Caki2 (cell line): ENCODE measurements around the gene ACKR4. TPM values are rescaled to one million over a fixed set of nuclear protein-coding genes. Genes with fewer than 3 reads are reported as not detected.
"Not testable (repeated sequence)": the region's sequence is repeated elsewhere in the genome, so short reads cannot be mapped to it uniquely, and the experiment has no call there.

Experiments used
- DNase-seq: peaks from one replicate; pipeline ENCODE4 v3.0.0-alpha.2; 2015; ENCODE audit warnings: low read depth
- in situ Hi-C: cut with HindIII; loops from 2 replicates; pipeline ENCODE4 v1.10.0; 2016; ENCODE audit warnings: low sequenced_read_pairs, low pct_unique_long_range_greater_than_20kb, mixed read lengths
- total RNA-seq: library from RNA; depleted of rRNA; stranded (reverse); fragments of >200 nt; shearing (Covaris generic); gene quantifications from 2 replicates; pipeline ENCODE4 v1.2.3, GENCODE V29; 2014; ENCODE audit warnings: low replicate concordance

Gene ACKR4
- total RNA-seq, 1 experiment from 2014 or later = not detected

DNA sequence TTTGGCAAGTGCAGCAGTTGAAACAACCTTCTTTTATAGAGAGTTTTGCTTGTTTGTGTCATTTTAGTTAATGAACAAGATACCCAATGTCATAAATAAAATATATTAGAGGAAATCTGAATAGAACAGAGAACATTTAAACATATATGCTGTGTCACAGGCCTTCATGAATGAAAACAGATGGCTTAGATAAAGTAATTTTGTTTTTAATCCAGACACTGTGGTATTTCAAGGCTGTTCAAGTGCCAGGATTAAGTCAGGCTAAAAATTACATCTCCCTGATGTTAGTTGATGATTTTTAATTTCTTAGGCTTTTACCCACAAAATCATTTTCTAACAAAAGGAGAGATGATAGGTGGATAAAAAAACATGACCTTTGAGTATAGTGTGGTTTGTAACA, 4.9 kb upstream of the ACKR4 start:
- no peak for DNase-seq
- in situ Hi-C loops = no loop called here

DNA sequence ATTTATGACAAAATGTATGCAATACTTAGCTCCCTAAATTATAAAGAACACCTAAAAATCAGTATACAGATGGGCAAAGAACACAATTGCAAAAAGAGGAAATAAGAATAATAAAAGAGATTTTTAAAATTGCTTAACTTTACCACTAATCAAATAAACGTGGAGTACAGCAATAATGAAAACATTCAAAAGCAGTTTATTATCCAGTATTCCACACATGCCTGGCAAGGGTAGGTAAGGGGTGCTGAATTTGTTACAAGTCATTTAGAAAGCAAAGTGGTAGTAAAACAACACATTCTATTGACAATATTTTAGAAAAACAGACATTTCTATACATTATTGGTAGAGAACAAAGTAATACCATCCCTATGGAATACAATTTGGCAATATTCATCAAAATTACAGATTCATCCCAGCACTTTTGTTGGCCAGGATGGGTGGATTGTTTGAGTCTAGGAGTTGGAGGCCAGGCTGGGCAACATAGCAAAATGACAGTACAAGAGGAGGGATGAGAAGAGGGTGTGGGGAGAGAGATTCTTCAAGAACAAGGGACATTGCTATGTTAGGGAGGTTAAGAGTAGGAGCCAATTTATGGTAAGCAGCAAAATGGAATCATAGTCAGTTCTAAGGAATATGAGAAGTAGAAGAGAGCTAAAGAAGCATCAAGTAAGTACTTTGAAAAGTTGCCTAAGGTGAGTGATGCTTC, 3.7 kb upstream of the ACKR4 start:
- DNase-seq = no peak
- in situ Hi-C loops = no loop called here

DNA sequence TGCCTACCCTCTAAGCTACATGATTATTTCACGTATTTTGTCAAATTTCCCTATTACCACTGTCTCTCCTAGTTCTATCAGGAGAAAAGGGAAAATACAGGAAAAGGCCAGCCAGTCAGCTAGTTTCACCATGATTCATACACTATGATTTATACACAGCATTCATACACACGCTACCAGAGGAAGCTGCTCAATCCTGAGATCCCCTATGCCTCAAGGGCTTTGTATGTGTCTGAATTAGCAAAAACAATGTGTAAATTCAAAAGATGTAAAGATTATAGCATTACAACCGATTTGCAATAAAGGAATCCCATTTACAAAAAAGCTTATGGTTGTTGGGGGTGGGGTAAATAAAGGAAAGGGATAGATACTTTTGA, 3.1 kb upstream of the ACKR4 start:
- DNase-seq = no peak
- in situ Hi-C loops = no loop called here

DNA sequence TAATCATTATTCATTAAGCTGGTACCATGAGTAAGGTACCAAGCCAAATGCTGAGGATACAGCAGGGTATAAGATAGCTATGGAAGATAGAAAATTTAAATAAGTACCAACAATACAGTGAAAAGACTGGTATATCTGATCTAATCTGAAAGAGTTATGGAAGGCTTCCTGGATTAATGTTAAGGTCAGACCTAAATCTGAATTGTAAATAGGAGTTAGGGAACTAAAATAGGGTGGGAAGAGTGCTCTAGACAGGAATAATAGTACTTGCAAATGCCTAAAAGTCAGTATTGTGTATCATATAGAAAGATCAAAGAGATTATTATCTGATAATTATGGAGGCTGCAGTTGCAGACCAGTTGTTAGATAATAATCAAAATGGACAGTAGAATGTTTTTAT, 2.6 kb upstream of the ACKR4 start:
- in situ Hi-C loops = no loop called here
- no peak for DNase-seq

DNA sequence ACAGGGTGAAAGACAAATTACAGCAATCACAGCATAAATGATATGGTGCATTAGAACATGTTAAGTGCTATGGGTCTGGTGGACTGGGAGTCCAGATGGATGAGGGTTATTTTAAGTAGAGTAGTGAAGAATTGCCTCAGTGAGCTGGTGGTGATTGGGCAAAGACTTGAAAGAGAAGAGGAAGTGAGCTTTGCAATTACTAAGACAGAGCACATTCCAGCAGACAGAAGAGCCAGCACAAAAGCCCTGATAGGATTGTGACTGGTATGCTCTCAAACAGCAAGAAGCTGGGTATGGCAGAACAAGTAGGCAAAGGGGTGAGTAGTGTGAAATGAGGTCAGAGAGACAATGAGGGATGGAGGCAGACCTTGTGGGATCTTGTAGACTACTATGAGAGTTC, 2.1 kb upstream of the ACKR4 start:
- in situ Hi-C loops = no loop called here
- no peak for DNase-seq

DNA sequence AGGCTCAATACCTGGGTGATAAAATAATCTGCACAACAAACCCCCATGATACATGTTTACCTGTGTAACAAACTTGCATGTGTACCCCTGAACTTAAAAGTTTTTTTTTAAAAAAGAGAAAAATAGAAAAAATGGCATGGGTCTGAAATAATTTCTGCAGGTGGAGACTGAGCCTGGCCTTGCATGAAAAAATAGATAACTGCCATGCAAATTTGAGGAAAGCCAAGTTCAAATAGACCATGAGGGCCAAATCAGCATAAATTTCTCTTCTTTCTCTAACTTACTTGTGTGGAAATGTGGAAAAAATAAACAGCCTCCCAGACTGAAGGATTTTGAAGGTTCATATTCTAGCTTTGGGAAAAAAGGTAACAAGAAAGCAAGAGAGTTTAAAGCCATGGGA, 744 bp upstream of the ACKR4 start:
- no peak for DNase-seq
- in situ Hi-C loops = no loop called here

DNA sequence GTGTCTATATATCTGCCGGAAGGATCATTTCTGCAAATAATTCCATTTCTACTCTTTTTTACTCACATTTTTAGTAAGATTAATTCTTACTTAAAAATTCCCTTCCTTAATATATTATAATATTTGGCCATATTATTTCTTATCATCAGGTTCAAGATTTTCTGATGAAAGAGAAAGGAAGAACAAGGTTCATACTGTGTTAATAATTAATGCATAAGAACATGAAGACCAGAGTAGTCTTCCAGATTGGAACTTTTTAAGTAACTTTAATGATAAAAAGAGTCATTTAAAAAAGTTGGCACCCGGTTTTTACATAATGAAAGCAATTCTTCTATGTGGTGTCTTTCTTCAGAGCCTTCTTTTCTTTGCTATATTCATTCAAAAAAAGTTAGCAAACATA, 590 bp downstream of the ACKR4 start:
- no peak for DNase-seq
- in situ Hi-C loops = no loop called here

DNA sequence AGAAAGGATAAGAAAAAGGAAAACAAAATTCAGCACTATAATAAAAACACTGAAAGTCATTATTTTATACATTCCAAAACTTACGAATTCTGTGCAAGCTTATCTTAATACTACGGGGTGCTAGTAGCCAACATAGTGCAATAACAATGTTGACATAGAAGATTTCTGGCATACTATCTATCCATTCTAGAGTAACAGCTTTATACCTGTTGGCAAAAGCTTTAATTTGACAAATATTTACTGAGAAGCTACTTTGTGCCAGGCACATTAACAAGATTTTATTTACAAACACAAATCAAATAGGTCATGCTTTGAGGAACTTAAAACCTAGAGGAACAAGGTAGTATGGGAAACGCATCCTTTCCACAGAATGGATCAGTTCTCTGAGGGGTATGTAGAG, 1.1 kb downstream of the ACKR4 start:
- in situ Hi-C loops = no loop called here
- DNase-seq = no peak

DNA sequence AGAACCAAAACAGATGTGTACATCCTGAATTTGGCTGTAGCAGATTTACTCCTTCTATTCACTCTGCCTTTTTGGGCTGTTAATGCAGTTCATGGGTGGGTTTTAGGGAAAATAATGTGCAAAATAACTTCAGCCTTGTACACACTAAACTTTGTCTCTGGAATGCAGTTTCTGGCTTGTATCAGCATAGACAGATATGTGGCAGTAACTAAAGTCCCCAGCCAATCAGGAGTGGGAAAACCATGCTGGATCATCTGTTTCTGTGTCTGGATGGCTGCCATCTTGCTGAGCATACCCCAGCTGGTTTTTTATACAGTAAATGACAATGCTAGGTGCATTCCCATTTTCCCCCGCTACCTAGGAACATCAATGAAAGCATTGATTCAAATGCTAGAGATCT, 3.5 kb downstream of the ACKR4 start:
- in situ Hi-C loops, DNase-seq: not testable (repeated sequence)

DNA sequence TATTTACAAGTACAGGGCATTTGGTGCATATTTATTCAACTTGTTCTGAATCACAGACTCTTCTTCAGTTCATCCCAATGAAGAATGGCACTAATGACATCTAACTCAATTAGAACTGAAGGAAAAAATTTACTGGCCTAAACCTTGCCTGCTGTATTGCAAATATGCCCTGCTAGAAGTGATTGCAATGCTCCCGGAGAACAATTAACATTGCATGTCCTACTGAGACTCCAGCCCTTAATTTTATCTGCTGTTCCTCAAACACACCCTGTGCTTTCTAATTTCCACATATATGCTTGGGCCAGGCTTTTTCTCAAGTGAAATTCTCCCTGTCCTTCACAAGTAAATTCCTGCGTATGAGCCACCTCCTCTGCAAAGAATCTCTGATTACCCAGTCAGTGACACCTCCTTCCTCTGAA, 8.3 kb downstream of the ACKR4 start:
- no peak for DNase-seq
- in situ Hi-C loops = no loop called here

DNA sequence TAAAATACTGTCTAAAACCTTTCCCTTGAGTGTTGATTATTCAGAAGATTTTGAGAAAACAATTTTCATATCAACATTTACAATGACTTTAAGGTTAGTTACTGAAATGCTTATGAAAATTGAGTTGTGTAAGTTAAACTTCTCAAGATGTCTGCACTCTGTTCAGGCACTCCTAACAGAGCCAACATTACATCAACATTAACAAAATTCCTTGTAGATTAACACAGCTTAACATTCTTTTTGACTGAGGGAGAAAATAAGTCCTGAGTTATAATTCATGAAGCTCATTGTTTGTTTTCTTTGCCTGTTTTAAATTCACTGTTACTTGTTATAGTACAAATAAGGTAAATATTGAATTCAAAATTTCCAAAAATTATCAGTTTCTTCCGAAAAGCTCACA, 9.0 kb downstream of the ACKR4 start:
- in situ Hi-C loops = no loop called here
- DNase-seq = no peak

DNA sequence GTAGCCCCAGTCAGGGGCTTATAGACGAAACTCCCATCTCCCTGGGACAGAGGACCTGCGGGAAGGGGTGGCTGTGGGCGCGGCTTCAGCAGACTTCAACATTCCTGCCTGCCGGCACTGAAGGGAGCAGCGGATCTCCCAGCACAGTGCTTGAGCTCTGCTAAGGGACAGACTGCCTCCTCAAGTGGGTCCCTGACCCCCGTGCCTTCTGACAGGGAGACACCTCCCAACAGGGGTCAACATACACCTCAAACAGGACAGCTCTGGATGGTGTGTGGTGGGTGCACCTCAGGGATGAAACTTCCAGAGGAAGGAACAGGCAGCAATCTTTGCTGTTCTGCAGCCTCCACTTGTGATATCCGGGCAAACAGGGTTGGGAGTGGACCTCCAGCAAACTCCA, 9.6 kb downstream of the ACKR4 start:
- in situ Hi-C loops, DNase-seq: not testable (repeated sequence)

DNA sequence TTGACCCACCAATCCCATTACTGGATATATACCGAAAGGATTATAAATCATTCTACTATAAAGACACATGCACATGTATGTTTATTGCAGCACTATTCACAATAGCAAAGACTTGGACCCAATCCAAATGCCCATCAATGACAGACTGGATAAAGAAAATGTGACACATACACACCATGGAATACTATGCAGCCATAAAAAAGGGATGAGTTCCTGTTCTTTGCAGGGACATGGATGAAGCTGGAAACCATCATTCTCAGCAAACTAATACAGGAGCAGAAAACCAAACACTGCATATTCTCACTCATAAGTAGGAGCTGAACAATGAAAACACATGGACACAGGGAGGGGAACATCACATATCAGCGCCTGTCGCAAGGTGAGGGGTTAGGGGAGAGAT, 18.2 kb downstream of the ACKR4 start:
- DNase-seq, in situ Hi-C loops: not testable (repeated sequence)

DNA sequence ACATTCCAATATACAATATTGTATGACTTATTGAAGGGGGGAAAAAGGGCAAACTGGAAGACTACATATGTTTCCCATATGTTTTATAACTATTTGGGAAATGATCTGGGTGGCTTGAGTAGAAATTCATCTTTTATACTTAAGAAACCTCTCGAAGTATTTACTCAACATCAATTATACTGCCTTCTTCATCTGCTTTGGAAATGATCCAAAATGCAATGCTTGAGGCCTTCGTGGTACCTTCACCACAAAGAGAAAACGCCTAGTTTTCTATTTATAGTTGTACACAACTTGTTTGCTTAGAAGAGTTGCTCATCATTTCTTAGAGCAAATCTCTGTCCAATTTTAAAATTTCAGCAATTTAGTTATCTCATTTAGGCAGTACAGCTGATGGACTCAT, 18.8 kb downstream of the ACKR4 start:
- no peak for DNase-seq

DNA sequence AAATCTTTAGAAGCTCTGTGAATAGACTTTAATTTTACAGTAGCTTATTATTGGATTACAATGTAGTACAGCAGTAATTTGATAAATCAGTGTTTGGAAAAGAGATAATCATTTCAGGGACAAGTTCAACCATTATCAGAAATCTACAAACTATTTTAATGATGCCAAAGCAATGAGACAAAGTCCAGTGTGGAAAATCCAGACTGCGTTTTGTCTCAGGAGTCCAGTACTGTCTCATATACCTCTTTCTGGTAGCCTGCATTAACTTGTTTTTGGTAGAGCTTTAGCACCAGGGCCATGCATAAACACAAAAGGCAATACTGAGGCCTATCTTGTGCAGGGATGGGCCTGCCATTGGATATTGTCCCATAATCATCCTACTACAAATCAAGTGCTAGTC, 19.7 kb downstream of the ACKR4 start:
- DNase-seq = no peak

More for the DNA sequence above, 18.8 kb downstream of the ACKR4 start:
- in situ Hi-C loops = no loop called here

DNA sequence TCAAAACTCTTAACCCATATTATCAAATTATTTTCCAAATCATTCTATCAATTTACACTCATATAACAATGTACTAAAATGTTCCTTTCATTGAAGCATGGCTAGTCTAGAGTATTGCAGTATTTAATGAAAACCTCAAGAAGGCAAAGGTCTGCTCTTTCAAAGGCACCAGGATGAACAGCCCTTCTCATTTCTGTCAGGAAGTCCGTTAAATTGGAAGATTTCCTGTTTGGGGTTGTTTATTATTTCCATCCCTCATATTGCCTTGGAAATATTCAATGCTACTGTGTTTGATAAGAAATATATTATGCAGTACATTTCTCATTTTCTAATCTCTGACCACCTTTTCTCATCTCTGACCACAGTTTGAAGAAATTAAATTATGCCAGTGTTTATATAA, 25.1 kb downstream of the ACKR4 start:
- in situ Hi-C loops = no loop called here
- no peak for DNase-seq

More for the DNA sequence above, 19.7 kb downstream of the ACKR4 start:
- in situ Hi-C loops = no loop called here

DNA sequence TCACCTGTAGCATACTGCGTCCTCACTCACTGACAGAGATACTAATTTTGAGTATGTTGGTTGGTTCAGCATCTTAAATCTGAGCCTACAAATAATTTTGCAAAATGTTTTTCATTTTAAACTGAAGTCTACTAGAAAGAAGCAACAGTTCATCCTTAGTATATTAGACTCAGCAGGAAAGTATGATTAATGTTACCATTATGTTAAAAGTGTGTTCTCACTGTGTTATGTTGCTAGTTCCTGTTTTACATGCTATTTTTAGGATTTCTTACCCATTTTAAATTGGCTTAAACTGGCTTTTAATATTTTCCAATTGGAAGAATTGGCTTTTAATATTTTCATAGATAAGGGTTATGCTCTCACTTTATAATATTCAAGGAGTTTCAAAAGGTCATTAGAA, 25.7 kb downstream of the ACKR4 start:
- in situ Hi-C loops = no loop called here
- no peak for DNase-seq

DNA sequence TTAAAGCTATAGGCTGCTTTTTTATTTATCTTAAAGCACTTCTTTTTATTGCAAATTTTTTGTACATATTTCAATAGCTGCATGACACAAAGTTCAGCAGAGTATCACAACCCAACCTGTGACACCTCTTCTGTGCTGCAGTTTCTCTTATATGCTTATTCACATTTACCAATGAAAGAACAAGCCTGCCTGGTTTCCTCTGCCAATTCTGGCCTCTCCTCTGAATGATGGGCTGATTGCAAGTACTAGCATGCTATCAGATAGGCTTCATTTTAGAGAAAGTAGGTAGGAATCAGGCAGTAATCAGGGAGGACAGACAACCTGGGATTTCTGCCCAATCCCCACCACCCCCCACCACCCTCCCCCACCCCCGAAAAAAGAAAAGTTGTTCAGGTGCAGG, 26.6 kb downstream of the ACKR4 start:
- no peak for DNase-seq
- in situ Hi-C loops = no loop called here

DNA sequence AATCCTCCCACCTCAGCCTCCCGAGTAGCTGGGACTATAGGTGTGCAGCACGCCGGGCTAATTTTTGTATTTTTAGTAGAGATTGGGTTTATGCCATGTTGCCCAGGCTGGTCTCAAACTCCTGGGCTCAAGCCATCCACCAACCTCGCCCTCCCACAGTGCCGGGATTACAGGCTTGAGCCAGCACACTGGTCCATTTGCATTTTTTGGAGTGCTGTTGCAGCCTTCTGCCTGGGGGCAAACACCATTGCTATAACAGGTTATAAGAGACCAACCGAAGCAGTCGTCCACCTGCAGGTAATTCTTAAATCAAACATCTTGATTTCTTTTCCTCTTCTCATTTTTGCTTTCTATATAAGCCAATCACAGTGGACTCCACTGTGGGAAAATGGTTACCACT, 27.7 kb downstream of the ACKR4 start:
- no peak for DNase-seq
- in situ Hi-C loops = no loop called here

DNA sequence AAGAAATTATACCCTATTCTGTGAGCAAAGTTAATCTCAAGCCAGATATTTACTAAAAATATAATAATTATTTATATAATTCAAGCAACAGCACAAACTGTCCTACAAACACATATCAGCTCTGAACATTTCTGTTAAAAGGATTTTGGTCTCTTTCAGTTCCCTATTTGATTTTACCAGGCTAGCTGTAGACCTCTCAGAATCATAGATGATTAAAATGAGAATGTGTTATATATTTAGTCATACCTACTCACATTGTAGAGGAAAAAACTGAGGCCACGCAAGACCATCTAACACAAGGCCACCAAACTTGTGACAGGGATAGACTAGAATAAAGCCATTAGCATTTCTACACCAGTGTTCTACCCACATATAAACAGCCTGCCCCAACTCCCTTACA, 28.5 kb downstream of the ACKR4 start:
- in situ Hi-C loops = no loop called here
- DNase-seq = no peak

DNA sequence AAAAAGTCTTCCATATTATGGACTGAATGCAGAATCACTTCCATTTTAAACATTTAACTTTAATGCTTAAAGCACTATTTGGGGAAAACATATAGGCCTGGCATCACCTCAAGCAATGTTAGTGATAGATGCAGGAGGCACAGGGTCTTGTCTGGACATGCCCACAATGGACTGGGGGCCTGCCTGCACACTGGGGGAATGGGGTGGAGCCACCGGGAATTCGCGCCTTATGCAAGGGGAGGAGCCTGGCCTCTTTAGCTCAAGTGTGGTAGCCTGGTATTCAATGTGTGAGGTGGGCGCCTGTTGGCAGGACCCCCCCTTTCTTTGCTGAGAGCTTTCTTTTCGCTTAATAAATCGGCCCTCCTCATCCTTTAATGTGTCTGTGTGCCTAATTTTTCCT, 29.9 kb downstream of the ACKR4 start:
- DNase-seq = no peak
- in situ Hi-C loops = no loop called here
